Uterus (tissue), 4 donors: Measurements from ENCODE around the gene S100A4. TPM values are rescaled to one million over a fixed set of nuclear protein-coding genes. Genes with fewer than 3 reads are reported as not detected.

Experiments used
- DNase-seq, 2 donors: peaks; one replicate each; pipeline ENCODE4 v3.0.0-alpha.2; 2019 to 2020
- H3K27ac ChIP-seq, 2 donors: fragments of 200-600 bp; sonication (generic); 1 replicate in 1 of 2; 2 replicates in 1 of 2; pipeline ENCODE4 v1.5.1; 2016 to 2018
- H3K27me3 ChIP-seq, 2 donors: fragments of 200-600 bp; sonication (generic); one replicate each; pipeline ENCODE4 v1.5.1; 2018 to 2019; ENCODE audit warnings: control low read depth in 1 of 2
- H3K36me3 ChIP-seq, 2 donors: fragments of 200-600 bp; sonication (generic); one replicate each; pipeline ENCODE4 v1.5.1; 2019; ENCODE audit warnings: control low read depth in 1 of 2
- H3K4me1 ChIP-seq, 2 donors: fragments of 200-600 bp; sonication (generic); one replicate each; pipeline ENCODE4 v1.5.1; 2018 to 2019; ENCODE audit warnings: control low read depth in 1 of 2
- H3K4me3 ChIP-seq, 2 donors: fragments of 200-600 bp; sonication (generic); 1 replicate in 1 of 2; 2 replicates in 1 of 2; pipeline ENCODE4 v1.5.1; 2018 to 2019; ENCODE audit warnings: mild to moderate bottlenecking in 1 of 2
- H3K9me3 ChIP-seq, 2 donors: fragments of 200-600 bp; sonication (generic); one replicate each; pipeline ENCODE4 v1.5.1; 2019; ENCODE audit warnings: control low read depth in 1 of 2
- CTCF ChIP-seq, 4 experiments: fragments of 200-600 bp in 2 of 4; fragments of 450-650 bp in 2 of 4; sonication (generic) in 2 of 4; IDR thresholded peaks; one replicate each; pipeline ENCODE4 v1.5.1; 2016 to 2019; ENCODE audit warnings: antibody characterized with exemption in 4 of 4, mild to moderate bottlenecking in 2 of 4, moderate library complexity in 1 of 4
- POLR2A ChIP-seq, 2 donors: fragments of 450-650 bp; IDR thresholded peaks; one replicate each; pipeline ENCODE4 v1.6.1; 2016; ENCODE audit warnings: antibody characterized with exemption in 2 of 2, mild to moderate bottlenecking in 1 of 2, moderate library complexity in 1 of 2
- intact Hi-C: fragments of 100-400 bp; cut with DNase I; formaldehyde crosslinking; loops from one replicate; pipeline ENCODE4 v1.15.1; 2023; ENCODE audit warnings: low total_unique reads
- total RNA-seq, 4 donors: library from RNA; depleted of rRNA in 3 of 4; stranded (reverse); fragments of >200 nt in 3 of 4; gene quantifications; one replicate each; pipeline versions ENCODE4 v1.1.0 to v1.2.4, GENCODE V29; 2014 to 2023
- donor health status: DM: yes; HTN: yes; CAD: no.

S100A4 gene
- total RNA-seq, 4 donors from 2014 or later = 58.9 to 226 (median 155) TPM

GRCh38 chr1:153513023-153513422, 32.6 kb downstream of the S100A4 start:
- H3K36me3 ChIP-seq = no peaks in the 10 kb centered on the region
- intact Hi-C loops = no loop called here
- DNase-seq = no peak
- H3K9me3 ChIP-seq = no peaks in the 10 kb centered on the region
- no peak for TF ChIP-seq CTCF (IDR thresholded peaks at IDR 0.05)
- no peak for TF ChIP-seq POLR2A (IDR thresholded peaks at IDR 0.05)
- H3K27ac ChIP-seq = no peak overlapping the region
- H3K4me3 ChIP-seq = no peak overlapping the region
- H3K27me3 ChIP-seq = no peaks in the 10 kb centered on the region
- H3K4me1 ChIP-seq = peaks cover 2 to 11% of the 10 kb centered on the region in 2 donors

GRCh38 chr1:153510984-153511410, 34.6 kb downstream of the S100A4 start:
- no peak overlapping the region for H3K4me3 ChIP-seq
- intact Hi-C loops = loop anchor here (1.0 kb wide), 1 partner anchor 57 kb away; no protein-coding TSS in a partner anchor
- H3K27me3 ChIP-seq = no peaks in the 10 kb centered on the region
- peak in 1 of 2 donors; percentile 13 for TF ChIP-seq POLR2A (IDR thresholded peaks at IDR 0.05)
- TF ChIP-seq CTCF (IDR thresholded peaks at IDR 0.05) = peak; percentile 92 to 95 (median 94)
- H3K9me3 ChIP-seq = no peaks in the 10 kb centered on the region
- peaks cover 8 to 22% of the 10 kb centered on the region in 2 donors for H3K4me1 ChIP-seq
- H3K36me3 ChIP-seq = no peaks in the 10 kb centered on the region
- H3K27ac ChIP-seq = peak overlapping the region; percentile 37 to 45
- peak; percentile 87 for DNase-seq

- Histone ChIP-seq H3K27me3 (no peaks in the 10 kb centered on the region), H3K36me3 (no peaks in the 10 kb centered on the region), H3K4me3 (no peak overlapping the region), H3K4me1 (peaks cover 8 to 23% of the 10 kb centered on the region in 2 donors), H3K27ac (peak overlapping the region; percentile 84 to 92), H3K9me3 (no peaks in the 10 kb centered on the region)
- TF ChIP-seq CTCF (IDR thresholded peaks at IDR 0.05) = peak in 2 of 4 experiments; percentile 20 to 22
- no peak for TF ChIP-seq POLR2A (IDR thresholded peaks at IDR 0.05)
- no peak for DNase-seq
- intact Hi-C loops = loop anchor here (1.0 kb wide), 1 partner anchor 58 kb away; no protein-coding TSS in a partner anchor
Measured at GRCh38 chr1:153509729-153510354, 35.8 kb downstream of the S100A4 start.

GRCh38 chr1:153509036-153509435, 36.6 kb downstream of the S100A4 start:
- TF ChIP-seq CTCF (IDR thresholded peaks at IDR 0.05) (no peak), POLR2A (IDR thresholded peaks at IDR 0.05) (no peak)
- Histone ChIP-seq H3K36me3 (no peaks in the 10 kb centered on the region), H3K4me1 (peaks cover 8 to 23% of the 10 kb centered on the region in 2 donors), H3K9me3 (no peaks in the 10 kb centered on the region), H3K27ac (peak overlapping the region; percentile 84 to 92), H3K27me3 (no peaks in the 10 kb centered on the region), H3K4me3 (no peak overlapping the region)
- intact Hi-C loops = no loop called here
- no peak for DNase-seq

GRCh38 chr1:153507926-153508583, 37.6 kb downstream of the S100A4 start:
- intact Hi-C loops = no loop called here
- TF ChIP-seq CTCF (IDR thresholded peaks at IDR 0.05) (no peak), POLR2A (IDR thresholded peaks at IDR 0.05) (no peak)

More at GRCh38 chr1:153507926-153508583, 37.6 kb downstream of the S100A4 start:
- H3K9me3 ChIP-seq = no peaks in the 10 kb centered on the region
- H3K27me3 ChIP-seq = no peaks in the 10 kb centered on the region
- H3K27ac ChIP-seq = peak overlapping the region; percentile 84 to 92
- no peak for DNase-seq
- H3K36me3 ChIP-seq = no peaks in the 10 kb centered on the region
- H3K4me1 ChIP-seq = peaks cover 8 to 23% of the 10 kb centered on the region in 2 donors
- H3K4me3 ChIP-seq = no peak overlapping the region
